T follicular helper cell (primary cell): Measurements from ENCODE around the gene ARL15.

Experiments
- DNase-seq: peaks from one replicate; pipeline ENCODE4 v3.0.0-alpha.2; 2020; ENCODE audit warnings: low read depth

ARL15 gene

DNA sequence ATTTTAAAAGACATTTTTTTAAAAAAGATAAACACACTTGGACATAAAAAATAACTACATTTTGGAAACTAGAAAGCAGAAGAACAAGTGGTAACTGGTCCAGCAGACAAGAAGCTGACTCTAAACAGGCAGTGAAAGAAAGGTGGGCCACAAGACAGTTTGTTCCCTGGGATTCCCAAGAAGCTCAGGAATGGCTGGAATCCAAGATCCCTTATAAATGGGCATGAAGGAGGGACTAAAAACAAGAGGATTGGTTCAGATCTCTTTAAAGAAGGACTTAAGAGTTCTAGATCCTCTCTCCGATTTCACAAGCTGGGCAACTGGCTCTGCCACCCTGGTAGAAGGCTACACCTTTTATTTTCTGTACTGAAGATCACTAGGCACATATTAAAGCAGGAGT, 102.8 kb downstream of the ARL15 start:
- DNase-seq: no peak

DNA sequence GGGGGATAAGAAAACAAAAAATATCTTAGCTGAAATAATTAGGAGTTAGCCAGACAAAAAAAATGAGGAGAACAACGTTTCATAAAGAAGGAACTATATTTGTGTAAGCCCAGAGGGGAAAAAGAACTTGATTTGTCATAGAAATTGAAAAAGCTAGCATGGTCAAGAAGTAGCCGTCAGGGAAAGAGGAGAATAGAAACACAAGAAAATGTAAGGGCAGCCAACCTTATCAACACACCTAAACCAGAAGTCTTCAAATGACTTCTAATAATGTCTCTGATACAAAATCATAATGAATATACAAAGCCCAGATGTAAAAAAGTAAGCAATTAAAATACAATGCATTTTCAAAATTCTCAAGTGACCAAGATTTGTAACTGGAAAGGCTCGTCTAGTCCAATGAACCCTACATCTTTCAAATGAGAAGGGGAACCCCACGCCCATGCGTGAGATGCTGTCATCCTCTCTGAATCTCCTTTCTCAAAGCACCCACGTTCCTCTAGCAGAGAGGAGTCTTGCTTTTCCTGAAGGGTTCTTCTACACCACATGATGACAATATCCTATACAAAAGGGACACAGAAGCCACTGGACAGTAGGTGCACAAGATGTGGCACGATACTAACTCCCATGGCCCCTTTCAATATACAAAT, 103.7 kb downstream of the ARL15 start:
- no peak for DNase-seq

GRCh38 chr5:54205918-54206317, 104.5 kb downstream of the ARL15 start:
- no peak for DNase-seq

DNA sequence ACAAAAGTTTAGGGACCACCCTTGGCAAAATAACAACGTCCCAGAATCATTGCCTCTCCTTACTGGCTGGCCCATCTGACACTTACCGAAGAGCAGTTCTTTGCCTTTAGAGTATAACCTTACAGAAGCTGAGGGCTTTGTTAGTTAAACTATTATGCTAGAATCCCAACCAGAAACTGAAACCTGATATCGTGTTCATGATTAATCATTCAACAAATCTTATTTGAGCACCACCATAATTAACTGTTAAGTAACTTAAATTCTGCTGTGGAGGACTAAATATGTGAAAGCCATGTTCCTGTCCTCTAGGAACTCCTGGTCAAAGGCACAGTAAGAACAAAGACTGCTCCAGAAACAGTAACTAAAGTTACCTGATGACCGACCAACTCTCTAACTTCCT, 104.9 kb downstream of the ARL15 start:
- no peak for DNase-seq

DNA sequence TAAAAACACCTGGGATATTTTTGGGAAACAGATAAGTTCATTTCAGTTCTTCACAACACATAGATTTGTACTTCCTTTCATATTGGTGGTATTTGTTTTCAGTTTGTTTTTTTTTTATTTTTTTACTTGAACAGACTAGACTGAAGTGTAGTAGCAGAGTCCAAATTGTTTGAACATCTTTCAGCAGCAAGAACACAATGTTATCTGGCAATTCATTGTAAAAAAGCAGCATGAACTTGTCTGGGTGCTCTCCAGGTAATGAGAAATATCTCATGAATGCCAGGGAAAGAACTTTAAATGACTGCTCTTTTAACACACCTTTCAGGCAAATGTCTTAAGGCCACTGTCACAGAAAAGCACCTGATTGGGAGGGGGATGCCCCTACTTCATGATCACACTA, 113.4 kb downstream of the ARL15 start:
- no peak for DNase-seq

GRCh38 chr5:54195701-54196100, 114.7 kb downstream of the ARL15 start:
- DNase-seq: no peak

DNA sequence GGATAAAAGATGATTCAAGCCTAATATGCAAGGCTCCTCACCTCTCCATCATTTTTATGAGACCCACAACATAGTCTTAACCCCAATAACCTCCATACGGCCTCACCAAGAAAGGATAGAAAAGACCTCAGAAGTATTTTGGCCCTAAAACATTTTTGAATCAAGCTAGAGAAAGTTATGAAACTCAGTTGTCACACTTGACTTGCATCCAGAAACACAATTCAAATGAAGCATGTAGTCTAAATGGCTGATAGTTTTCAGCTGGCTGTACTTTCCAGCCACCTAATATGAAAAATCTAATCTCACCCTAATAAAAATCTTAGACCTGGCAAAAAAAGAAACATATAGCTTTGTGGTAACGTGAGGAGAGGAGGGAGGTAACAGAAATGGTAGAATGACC, 116.1 kb downstream of the ARL15 start:
- DNase-seq: no peak

DNA sequence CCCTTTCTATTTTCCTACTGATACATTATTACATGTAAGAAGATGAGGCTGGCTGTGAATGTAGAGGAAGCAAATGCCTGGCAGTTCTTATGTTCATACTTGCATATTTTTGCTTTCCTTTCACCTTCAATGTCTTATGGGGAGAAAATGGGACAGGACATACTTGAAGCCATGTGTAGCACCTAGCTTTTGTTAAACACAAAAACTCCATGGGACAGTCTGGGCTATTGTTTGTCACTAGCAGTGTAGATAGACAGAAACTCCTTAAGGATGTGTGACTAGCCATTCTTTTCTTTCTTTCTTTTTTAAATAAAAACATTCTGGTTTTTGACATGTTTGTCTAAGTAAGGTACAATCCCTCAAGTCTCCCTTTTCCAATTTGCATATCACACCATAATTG, 122.7 kb downstream of the ARL15 start:
- no peak for DNase-seq

DNA sequence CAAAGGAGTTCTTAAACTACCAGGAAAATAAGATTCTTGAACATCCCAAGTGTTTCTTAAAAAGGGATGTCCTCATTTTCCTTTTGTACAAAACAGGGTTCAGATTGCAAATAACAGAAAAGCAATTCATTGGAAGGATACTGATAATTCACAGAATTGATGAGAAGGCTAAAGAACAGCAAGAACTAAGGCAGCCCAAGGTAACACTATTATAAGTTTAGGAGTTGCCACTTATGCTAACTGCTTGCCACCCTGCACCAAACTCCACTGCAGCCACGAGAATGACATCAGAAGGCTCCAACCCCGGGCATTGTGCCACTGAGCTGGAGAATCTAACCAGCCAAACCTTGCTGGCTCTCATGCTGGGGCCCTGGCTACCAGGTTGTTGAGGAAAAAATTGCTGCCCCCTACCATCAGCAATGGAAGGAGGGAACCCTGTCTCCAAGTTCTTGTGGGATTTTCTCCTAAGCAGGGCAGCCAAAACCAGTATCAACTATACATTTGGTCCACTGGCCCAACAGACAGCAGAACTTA, 123.4 kb downstream of the ARL15 start:
- no peak for DNase-seq

DNA sequence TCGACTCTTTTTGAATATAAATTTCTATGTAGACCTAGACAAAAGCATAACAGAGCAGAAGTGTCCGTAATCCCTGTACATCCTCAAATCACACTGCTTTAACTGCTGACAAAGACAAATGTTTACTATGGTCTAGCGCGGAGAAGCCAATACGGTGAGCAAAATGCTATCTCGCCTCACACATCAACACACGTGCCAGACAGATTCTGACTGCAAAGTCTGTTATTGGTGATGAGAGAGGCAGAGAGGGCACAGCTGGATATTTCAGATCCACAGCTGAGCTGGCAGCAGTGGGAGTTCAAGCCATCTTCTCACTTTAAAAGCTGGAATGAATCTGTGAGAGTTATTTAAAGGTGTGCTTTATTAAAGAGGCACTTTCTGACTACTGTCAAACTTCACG, 124.3 kb downstream of the ARL15 start:
- no peak for DNase-seq

DNA sequence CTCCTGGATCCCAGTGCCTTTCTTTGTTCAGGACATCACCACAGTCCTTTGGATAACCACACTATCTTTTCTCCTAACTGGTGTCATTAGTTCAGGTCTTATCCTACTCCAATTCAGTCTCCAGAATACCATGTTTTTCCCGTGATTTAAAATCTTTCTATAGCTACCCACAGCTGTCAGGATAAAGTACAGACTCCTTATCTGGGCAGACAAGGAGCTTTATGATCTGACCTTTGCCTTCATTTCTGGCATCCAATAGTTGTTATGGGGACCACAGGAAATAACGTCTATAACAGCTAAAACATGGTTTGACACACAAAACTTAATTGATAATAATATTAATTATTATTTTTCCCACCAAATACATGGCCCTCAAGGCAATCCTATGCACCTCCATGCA, 125.6 kb downstream of the ARL15 start:
- no peak for DNase-seq

- DNase-seq: no peak
Measured at GRCh38 chr5:54180630-54181031, 129.7 kb downstream of the ARL15 start.

DNA sequence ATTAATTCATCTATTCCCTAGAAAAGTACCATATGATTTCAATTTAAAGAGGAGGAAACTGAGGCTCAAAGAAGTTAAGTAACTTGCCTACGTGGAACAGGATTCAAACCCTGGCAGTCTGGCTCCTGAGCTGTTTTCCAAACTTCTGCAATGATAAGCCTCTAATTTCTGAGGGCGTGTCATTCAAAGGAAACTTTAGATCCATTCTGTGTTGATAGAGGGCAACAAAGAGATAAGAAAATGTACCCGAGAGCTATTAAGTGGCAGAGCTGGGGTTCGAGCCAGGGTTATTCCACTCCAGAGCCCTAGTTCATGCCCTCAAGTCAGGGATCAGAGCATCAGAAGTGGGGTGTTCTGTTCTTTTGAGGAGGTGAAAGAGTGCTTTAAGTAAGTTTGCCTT, 131.4 kb downstream of the ARL15 start:
- no peak for DNase-seq

GRCh38 chr5:54178207-54178606, 132.2 kb downstream of the ARL15 start:
- no peak for DNase-seq

DNA sequence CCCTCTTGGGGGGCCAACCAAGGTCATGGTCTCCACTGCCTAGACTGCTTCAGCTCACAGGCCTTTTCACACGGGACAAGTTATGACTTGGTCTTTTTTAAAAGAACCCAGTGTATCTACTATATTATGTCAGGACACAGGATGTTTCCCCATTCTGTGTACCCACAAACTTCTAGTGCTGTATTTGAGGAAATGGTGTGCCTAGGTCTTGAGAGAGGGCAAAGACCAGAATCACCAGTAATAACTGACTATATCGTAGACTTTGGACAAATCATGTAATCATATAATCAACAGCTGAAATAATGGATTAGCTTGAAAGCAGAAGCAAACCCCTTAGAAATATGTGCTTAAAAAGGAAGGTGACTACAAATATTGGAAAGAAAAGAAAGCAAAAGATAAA, 133.3 kb downstream of the ARL15 start:
- no peak for DNase-seq

- DNase-seq: no peak
Measured at GRCh38 chr5:54176066-54176830, 134.1 kb downstream of the ARL15 start.

DNA sequence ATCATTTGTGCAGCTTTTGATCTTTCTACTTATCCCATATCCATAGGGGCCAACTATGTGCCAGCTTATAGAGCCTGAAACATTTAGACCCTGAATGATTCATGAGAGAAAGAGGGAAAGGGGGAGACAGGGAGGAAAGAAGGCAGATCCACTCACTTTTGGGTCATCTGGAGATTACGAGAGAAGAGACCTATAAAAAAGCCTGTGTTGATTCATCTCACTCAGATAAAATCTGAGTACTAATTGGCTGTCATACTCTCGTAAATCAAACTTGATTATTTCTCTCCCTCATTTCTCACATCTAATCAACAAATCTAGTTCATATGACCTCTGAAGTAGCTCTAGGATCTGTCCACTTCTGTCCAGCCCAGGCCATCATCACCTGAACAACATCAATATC, 137.1 kb downstream of the ARL15 start:
- no peak for DNase-seq

GRCh38 chr5:54171645-54172384, 138.6 kb downstream of the ARL15 start:
- DNase-seq: no peak

DNA sequence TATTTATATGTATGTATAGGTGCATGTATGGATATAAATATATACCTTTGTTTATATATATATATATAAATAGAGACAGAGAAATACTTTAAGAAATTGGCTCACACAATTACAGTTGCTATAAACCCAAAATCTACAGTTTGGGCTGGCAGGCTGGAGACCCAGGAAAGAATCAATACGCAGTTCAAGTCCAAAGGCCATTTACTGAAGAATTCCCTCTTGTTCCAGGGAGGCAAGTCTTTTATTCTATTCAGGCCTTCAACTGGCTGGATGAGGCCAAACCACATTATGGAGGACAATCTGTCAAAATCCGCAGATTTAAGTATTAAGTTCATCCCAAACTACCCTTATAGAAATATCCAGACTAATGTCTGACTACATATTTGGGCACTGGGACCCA, 144.7 kb downstream of the ARL15 start:
- DNase-seq: no peak

GRCh38 chr5:54162184-54162583, 148.2 kb downstream of the ARL15 start:
- DNase-seq: no peak

- DNase-seq: no peak
Measured at GRCh38 chr5:54160329-54160728, 150.0 kb downstream of the ARL15 start.

DNA sequence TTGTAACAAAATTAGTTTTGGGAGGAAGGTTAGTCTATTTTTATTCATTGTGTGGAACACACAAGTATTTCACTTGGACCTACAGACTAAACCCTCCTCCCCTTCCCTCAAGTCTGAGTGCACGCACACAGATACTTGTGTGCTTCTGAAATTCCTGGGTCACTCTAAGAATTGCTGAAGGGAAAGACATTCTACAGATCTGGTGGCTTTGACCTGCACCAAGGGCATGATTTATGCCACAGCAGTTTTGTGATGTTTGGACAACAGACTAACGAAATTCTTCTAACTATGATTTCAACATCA, 150.5 kb downstream of the ARL15 start:
- DNase-seq: no peak
